Neuronal stem cell (in vitro differentiated cells): ENCODE data around the gene NRTN.

Experiments
- DNase-seq: peaks from one replicate; pipeline ENCODE4 v3.0.0-alpha.2; 2013; ENCODE audit warnings: low spot score
- H2AFZ ChIP-seq: one replicate; pipeline ENCODE4 v1.6.1; 2013; ENCODE audit warnings: mild to moderate bottlenecking, low read length, inconsistent platforms
- H2AK5ac ChIP-seq: 2 replicates; pipeline ENCODE4 v1.6.1; 2013; ENCODE audit warnings: low read depth, mild to moderate bottlenecking, inconsistent platforms, low read length, moderate library complexity, mixed read lengths
- H2BK120ac ChIP-seq: 2 replicates; pipeline ENCODE4 v1.6.1; 2013; ENCODE audit warnings: low read depth, mild to moderate bottlenecking, inconsistent platforms, low read length, moderate library complexity, mixed read lengths
- H2BK12ac ChIP-seq: one replicate; pipeline ENCODE4 v1.6.1; 2013; ENCODE audit warnings: low read length, inconsistent platforms
- H2BK15ac ChIP-seq: 2 replicates; pipeline ENCODE4 v1.6.1; 2013; ENCODE audit warnings: mild to moderate bottlenecking, low read length, inconsistent platforms, mixed read lengths
- H2BK5ac ChIP-seq: one replicate; pipeline ENCODE4 v1.6.1; 2013; ENCODE audit warnings: inconsistent platforms, mild to moderate bottlenecking, low read length, moderate library complexity
- H3K14ac ChIP-seq: one replicate; pipeline ENCODE4 v1.6.1; 2013; ENCODE audit warnings: low read length, inconsistent platforms
- H3K18ac ChIP-seq: 2 replicates; pipeline ENCODE4 v1.6.1; 2013; ENCODE audit warnings: low read length, inconsistent platforms
- H3K23ac ChIP-seq: 2 replicates; pipeline ENCODE4 v1.6.1; 2013; ENCODE audit warnings: low read depth, mild to moderate bottlenecking, mixed read lengths, low read length, inconsistent platforms; ENCODE audit not compliant: poor library complexity
- H3K27ac ChIP-seq: replicated peaks from 3 replicates; pipeline ENCODE4 v1.5.1; 2013; ENCODE audit warnings: low read length, inconsistent platforms
- H3K27me3 ChIP-seq, 3 experiments: 2 replicates each; pipeline ENCODE4 v1.6.1; 2013; ENCODE audit warnings: low read length in 3 of 3, mild to moderate bottlenecking in 2 of 3, inconsistent platforms in 1 of 3, low read depth in 1 of 3, mixed read lengths in 1 of 3, moderate library complexity in 1 of 3; ENCODE audit not compliant: control insufficient read depth in 3 of 3, insufficient read depth in 3 of 3
- H3K36me3 ChIP-seq, 2 donors: replicated peaks in 1 of 2; 2 replicates each; pipeline ENCODE4 v1.6.1; 2013; ENCODE audit warnings: low read length in 2 of 2; ENCODE audit not compliant: control insufficient read depth in 2 of 2, insufficient read depth in 2 of 2
- H3K4ac ChIP-seq: 2 replicates; pipeline ENCODE4 v1.6.1; 2013; ENCODE audit warnings: inconsistent platforms, mild to moderate bottlenecking, low read length, moderate library complexity
- H3K4me1 ChIP-seq, 2 donors: 1 replicate in 1 of 2; 2 replicates in 1 of 2; pipeline ENCODE4 v1.6.1; 2013; ENCODE audit warnings: low read length in 2 of 2, low read depth in 1 of 2; ENCODE audit not compliant: control insufficient read depth in 2 of 2, insufficient read depth in 1 of 2
- H3K4me2 ChIP-seq: one replicate; pipeline ENCODE4 v1.6.1; 2013; ENCODE audit warnings: mild to moderate bottlenecking, low read length, inconsistent platforms; ENCODE audit not compliant: insufficient read depth, poor library complexity, severe bottlenecking
- H3K4me3 ChIP-seq, 2 donors: 2 replicates each; pipeline ENCODE4 v1.5.1; 2013; ENCODE audit warnings: low read length in 2 of 2, mild to moderate bottlenecking in 2 of 2, inconsistent platforms in 1 of 2, moderate library complexity in 1 of 2
- H3K79me1 ChIP-seq: one replicate; pipeline ENCODE4 v1.6.1; 2013; ENCODE audit warnings: low read depth, mild to moderate bottlenecking, inconsistent platforms, low read length, moderate library complexity
- H3K9ac ChIP-seq: one replicate; pipeline ENCODE4 v1.6.1; 2013; ENCODE audit warnings: mild to moderate bottlenecking, low read depth, low read length, inconsistent platforms; ENCODE audit not compliant: poor library complexity
- H3K9me3 ChIP-seq, 2 donors: replicated peaks in 1 of 2; 2 replicates each; pipeline versions ENCODE3 to v1.6.1; 2013; ENCODE audit warnings: low read length in 2 of 2, mild to moderate bottlenecking in 2 of 2, inconsistent platforms in 1 of 2, low read depth in 1 of 2, mixed read lengths in 1 of 2, moderate library complexity in 1 of 2; ENCODE audit not compliant: control insufficient read depth in 2 of 2, insufficient read depth in 1 of 2
- H4K8ac ChIP-seq: one replicate; pipeline ENCODE4 v1.6.1; 2013; ENCODE audit warnings: low read depth, mild to moderate bottlenecking, inconsistent platforms, low read length, moderate library complexity
- H4K91ac ChIP-seq: one replicate; pipeline ENCODE4 v1.6.1; 2013; ENCODE audit warnings: low read length, low read depth, mild to moderate bottlenecking, inconsistent platforms; ENCODE audit not compliant: poor library complexity
- WGBS, 2 donors: extraction: QIAGEN DNeasy Blood & Tissue Kit; methylation state at CpG; one replicate each; pipeline ENCODE4 v1.1.7; 2013; ENCODE audit warnings: missing lambda C conversion rate in 2 of 2, mixed read lengths in 1 of 2; ENCODE audit not compliant: insufficient read length in 2 of 2, insufficient replicate concordance in 1 of 2; ENCODE audit errors: extremely low coverage in 2 of 2; 5-methylcytosine and 5-hydroxymethylcytosine counted together

Gene NRTN

DNA sequence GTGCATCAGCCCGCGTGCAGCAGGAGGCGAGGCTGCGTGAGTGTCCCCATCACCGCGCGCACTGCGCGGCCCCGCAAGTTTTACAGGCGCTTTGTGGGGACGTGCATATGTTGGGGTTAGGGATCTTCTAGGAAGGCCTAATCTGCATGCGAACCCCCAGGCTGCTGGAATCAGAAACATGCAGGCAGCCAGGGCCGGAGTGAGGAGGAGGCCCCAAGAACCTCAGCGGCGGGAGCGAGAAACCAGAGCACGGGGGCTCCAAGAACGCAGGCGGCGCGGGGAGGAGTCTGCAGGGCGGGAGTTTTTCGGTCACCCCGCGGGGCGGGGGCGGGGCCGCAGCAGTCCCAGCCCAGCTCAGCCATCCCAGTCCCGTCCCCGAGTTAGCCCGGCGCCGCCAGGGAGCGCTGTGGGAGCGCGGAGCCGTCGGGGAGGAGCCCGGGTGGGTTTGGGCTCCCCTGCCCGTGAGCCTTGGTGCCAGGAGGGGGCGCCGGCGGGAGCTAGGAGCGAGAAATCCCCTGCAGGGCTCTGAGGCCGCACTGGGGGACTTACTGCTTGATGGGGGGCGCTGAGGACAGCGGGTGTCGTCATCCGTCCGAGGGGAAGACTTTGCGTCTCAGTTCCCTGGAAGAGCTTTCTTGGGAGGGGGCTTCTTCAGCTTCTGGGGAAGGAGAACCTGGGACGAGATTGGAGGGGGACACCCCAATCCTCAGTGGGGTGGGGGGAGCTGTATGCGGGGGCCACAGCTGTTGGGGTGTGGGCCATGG lies 933 bp upstream of the NRTN start:
- peak overlapping the region; percentile 44 for H3K14ac ChIP-seq
- H3K4ac ChIP-seq: peak overlapping the region; percentile 37
- peak overlapping the region; percentile 32 for H3K4me2 ChIP-seq
- H2BK15ac ChIP-seq: peak overlapping the region; percentile 97
- H3K79me1 ChIP-seq: peaks cover 7% of the 10 kb centered on the region
- no peak overlapping the region for H2BK12ac ChIP-seq
- WGBS, 2 donors: no CpG with 5 or more reads among the region's 54 CpGs
- H3K9ac ChIP-seq: peak overlapping the region; percentile 87
- peaks cover 0 to 5% of the 10 kb centered on the region in 2 donors for H3K9me3 ChIP-seq
- H3K36me3 ChIP-seq: no peaks in the 10 kb centered on the region
- H4K8ac ChIP-seq: peak overlapping the region; percentile 29
- peak overlapping the region; percentile 84 for H2BK5ac ChIP-seq
- DNase-seq: peak; percentile 96
- peaks cover 0 to 13% (median 13%) of the 10 kb centered on the region in 3 experiments for H3K27me3 ChIP-seq
- H2BK120ac ChIP-seq: no peak overlapping the region
- peak overlapping the region; percentile 94 for H2AFZ ChIP-seq
- peak overlapping the region; percentile 14 to 21 for H3K4me3 ChIP-seq
- peak overlapping the region; percentile 98 for H2AK5ac ChIP-seq
- no peak overlapping the region for H4K91ac ChIP-seq
- H3K27ac ChIP-seq: peak overlapping the region; percentile 31
- peak overlapping the region; percentile 92 for H3K18ac ChIP-seq
- peak overlapping the region; percentile 80 for H3K23ac ChIP-seq
- H3K4me1 ChIP-seq: peaks cover 20 to 32% of the 10 kb centered on the region in 2 donors

DNA sequence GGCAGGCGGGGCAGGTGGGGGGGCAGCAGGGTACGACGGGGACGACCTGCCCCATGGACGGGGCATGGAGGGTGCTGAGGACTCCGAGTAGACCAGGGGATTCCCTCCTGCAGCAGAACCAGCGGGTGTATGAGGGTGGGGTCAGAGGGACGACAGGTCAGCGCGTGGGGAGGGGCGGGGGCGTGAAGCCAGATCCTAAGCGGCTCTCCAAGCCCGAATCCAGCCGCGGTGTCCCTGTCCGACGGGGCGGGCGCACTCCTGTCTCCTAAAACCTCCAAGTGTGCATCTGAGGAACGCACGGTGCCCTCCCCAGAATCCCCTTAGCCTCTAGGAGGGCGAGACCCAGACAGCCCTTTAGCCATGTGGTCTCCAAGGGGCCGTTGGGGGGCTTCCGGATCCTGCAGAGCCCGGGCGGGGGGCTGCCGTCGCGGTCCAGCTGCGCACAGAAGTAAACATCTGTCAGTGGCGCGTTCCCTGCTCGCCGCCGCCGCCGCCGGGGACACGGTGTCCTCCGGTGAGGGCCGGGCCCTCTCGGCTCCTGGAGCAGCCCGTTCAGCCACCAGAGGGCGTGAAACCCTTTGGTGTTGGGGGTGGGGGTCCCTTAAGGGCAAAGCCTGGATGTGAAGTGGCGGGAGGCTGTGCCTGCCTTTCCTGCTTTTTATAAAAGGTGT lies 730 bp downstream of the NRTN start:
- Histone ChIP-seq H4K91ac (no peak overlapping the region), H3K4me1 (peaks cover 18 to 24% of the 10 kb centered on the region in 2 donors), H4K8ac (no peak overlapping the region), H3K4me2 (peak overlapping the region; percentile 66), H3K4ac (no peak overlapping the region), H3K27ac (no peak overlapping the region), H3K79me1 (peaks cover 7% of the 10 kb centered on the region), H3K9ac (peak overlapping the region; percentile 81), H2BK15ac (peak overlapping the region; percentile 96), H3K4me3 (peak overlapping the region; percentile 45 to 76), H3K14ac (peak overlapping the region; percentile 56), H2BK12ac (no peak overlapping the region), H3K36me3 (no peaks in the 10 kb centered on the region), H2BK120ac (no peak overlapping the region), H3K18ac (peak overlapping the region; percentile 83), H2AFZ (peak overlapping the region; percentile 92), H3K23ac (peak overlapping the region; percentile 43), H2BK5ac (no peak overlapping the region), H3K9me3 (peaks cover 0 to 5% of the 10 kb centered on the region in 2 donors), H3K27me3 (peaks cover 0 to 13% (median 13%) of the 10 kb centered on the region in 3 experiments), H2AK5ac (no peak overlapping the region)
- peak; percentile 82 for DNase-seq
- WGBS, 2 donors: no CpG with 5 or more reads among the region's 46 CpGs

DNA sequence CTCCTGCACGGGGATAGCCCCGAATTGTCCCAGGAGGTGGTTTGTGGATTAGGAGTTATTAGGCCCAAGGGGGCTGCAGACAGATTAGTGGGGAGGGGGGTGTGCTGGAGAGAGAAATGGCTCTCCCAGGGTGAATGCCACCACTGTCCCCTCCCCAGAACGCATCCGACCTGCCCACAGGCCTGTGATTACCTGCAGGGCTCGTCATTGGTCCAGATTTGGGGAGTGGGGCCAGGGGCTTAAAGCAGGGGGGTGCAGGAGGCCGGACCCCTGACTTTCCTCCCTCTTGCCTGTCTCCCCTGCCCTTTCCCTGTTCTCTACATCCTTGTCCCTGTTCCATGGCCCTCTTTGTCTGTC lies 1.2 kb downstream of the NRTN start:
- Histone ChIP-seq H2BK120ac (no peak overlapping the region), H2BK15ac (peak overlapping the region; percentile 96), H3K9me3 (peaks cover 0 to 5% of the 10 kb centered on the region in 2 donors), H3K14ac (no peak overlapping the region), H3K4me2 (peak overlapping the region; percentile 32), H3K18ac (peak overlapping the region; percentile 89), H3K36me3 (no peaks in the 10 kb centered on the region), H4K91ac (peak overlapping the region; percentile 72), H4K8ac (no peak overlapping the region), H3K9ac (peak overlapping the region; percentile 70), H3K4me3 (peak overlapping the region in 1 of 2 donors; percentile 29), H2AK5ac (peak overlapping the region; percentile 58), H3K27ac (no peak overlapping the region), H2BK5ac (peak overlapping the region; percentile 45), H3K27me3 (peaks cover 0 to 13% (median 13%) of the 10 kb centered on the region in 3 experiments), H2BK12ac (no peak overlapping the region), H3K23ac (peak overlapping the region; percentile 43), H2AFZ (peak overlapping the region; percentile 92), H3K4ac (no peak overlapping the region), H3K4me1 (peaks cover 18 to 24% of the 10 kb centered on the region in 2 donors), H3K79me1 (peaks cover 7% of the 10 kb centered on the region)
- no CpG with 5 or more reads among the region's 6 CpGs for WGBS, 2 donors
- no peak for DNase-seq

DNA sequence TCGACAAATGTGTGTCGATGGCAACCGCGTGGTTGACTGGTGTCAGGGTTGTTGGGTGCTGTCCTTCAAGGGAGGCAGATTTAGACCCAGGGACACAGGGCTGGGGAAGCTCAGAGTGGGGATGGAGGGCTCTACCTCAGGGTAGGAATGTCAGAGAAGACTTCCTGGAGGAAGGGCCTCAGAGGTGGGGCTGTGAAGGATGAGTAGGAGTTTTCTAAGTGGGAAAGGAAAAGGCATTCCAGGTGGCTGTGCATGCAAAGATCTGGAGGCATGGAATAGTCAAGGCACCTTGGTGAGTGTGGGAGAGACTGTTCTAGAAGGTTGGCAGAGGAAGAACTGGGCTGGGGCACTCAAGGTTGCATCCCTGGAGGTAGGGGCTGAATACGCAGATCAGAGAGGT lies 2.0 kb downstream of the NRTN start:
- H2AFZ ChIP-seq: peak overlapping the region; percentile 92
- no peak overlapping the region for H2BK12ac ChIP-seq
- H3K14ac ChIP-seq: no peak overlapping the region
- peaks cover 0 to 13% (median 13%) of the 10 kb centered on the region in 3 experiments for H3K27me3 ChIP-seq
- no peak overlapping the region for H3K4me2 ChIP-seq
- no peak overlapping the region for H3K18ac ChIP-seq
- peaks cover 0 to 5% of the 10 kb centered on the region in 2 donors for H3K9me3 ChIP-seq
- no peaks in the 10 kb centered on the region for H3K36me3 ChIP-seq
- peaks cover 17 to 22% of the 10 kb centered on the region in 2 donors for H3K4me1 ChIP-seq
- H2BK120ac ChIP-seq: no peak overlapping the region
- no peak for DNase-seq
- WGBS, 2 donors: no CpG with 5 or more reads among the region's 5 CpGs
- H3K27ac ChIP-seq: no peak overlapping the region
- H3K4ac ChIP-seq: no peak overlapping the region
- peaks cover 7% of the 10 kb centered on the region for H3K79me1 ChIP-seq
- H2AK5ac ChIP-seq: no peak overlapping the region
- H2BK5ac ChIP-seq: no peak overlapping the region
- H3K9ac ChIP-seq: no peak overlapping the region
- no peak overlapping the region for H4K91ac ChIP-seq
- H4K8ac ChIP-seq: no peak overlapping the region
- peak overlapping the region; percentile 96 for H2BK15ac ChIP-seq
- H3K4me3 ChIP-seq: no peak overlapping the region
- H3K23ac ChIP-seq: no peak overlapping the region
